NCI-H2107 (cell line): ENCODE measurements around the gene USP7.
"Not testable (repeated sequence)": the region's sequence is repeated elsewhere in the genome, so short reads cannot be mapped to it uniquely, and the experiment has no call there.

ENCODE experiments used
- DNase-seq: peaks from one replicate; lab custom pipeline; 2025; lab: John Stamatoyannopoulos, UW

The USP7 gene

GRCh38 chr16:8972843-8973586 lies 9.3 kb upstream of the USP7 start:
- no peak for DNase-seq

GRCh38 chr16:8971416-8971815 lies 7.7 kb upstream of the USP7 start:
- DNase-seq: no peak

GRCh38 chr16:8969202-8969897 lies 5.6 kb upstream of the USP7 start:
- DNase-seq: peak; percentile 22

GRCh38 chr16:8968054-8968453 lies 4.3 kb upstream of the USP7 start:
- DNase-seq: not testable (repeated sequence)

DNA sequence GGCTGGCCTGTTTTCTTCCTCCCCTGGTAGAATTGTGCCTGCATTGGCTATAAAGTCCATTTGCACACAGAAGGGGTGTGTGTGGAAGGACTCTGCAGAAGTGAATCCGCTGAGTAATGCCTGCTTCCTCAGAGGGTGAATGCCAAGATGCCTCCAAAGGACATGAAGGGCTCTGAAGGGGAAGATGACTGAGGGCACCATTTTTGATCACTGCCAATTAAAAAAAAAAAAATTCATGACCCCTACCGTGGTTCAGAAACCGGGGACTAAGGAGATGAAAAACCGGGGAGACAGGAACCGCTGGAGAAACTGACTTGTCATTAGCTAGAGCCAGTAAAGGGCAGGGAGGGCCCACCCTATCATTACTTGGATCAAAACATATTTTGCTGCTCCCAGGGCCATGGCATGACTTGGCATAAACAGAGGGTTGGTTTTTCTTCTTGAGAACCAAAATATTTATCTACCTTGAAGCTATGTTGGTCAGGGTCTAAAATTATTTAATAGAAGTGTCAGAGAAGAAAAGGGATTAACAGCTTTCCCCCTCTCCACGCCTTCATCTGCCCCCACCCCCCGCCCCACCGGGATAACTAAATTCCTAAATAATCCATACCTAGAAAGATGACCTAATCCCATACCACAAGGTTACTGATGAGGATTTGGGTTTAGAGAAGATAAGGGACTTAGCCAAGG lies 3.6 kb upstream of the USP7 start:
- no peak for DNase-seq

DNA sequence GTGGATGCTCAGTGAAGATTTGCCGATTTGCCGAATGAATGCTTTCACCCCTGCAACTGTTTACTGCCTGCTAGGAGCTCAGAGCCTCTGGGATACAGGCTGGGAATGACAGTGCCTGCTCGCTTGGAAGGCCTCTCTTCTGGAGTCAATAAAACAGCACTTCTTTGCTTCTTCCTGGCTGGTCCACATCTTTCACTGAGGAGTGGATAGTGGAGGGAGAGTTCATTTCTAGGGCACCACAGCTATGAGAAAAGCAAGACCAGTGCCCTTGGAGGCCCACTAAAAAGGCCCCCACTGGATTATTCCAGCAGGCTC lies 3.1 kb upstream of the USP7 start:
- no peak for DNase-seq

- DNase-seq: no peak
These were observed 756 bp upstream of the USP7 start for GRCh38 chr16:8964462-8964861.

DNA sequence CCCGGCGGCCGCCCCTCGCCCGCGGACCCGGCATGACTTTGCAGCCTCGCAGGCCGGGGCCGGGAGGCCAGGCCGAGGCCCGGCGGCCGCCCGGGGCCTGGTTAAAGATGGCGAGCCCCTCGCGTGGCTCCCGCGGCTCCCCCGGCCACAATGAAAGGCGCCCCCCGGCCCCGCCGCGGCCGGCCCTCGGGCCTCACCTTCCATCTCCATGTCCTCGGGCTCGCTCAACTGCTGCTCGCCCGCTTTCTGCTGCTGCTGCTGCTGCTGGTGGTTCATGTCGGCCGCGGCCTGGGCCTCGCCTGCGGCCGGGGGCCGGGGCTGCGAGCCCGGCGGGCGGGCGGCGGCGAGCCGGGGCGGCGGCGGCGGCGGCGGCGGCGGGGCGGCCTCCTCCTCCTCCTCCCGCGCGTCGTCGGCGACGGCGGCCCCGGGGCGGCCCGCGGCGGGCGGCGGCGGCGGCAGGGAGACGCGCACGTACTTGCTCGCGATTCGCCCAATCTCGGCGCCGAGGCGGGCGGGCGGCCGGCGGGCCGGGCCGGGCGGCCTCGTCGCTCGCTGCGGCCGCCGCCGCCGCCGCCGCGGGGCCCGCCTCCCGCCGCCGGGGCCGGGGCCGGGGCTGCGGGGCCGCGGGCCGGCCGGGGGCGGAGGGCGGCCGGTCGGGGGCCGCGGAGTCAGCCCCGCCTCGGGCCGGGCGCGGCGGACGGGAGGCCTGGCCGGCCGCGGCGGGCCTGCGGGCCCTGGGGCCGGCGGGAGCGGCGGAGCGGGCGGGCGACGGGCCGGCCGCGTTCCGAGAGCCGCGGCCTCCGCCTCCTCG lies 491 bp downstream of the USP7 start:
- no peak for DNase-seq

DNA sequence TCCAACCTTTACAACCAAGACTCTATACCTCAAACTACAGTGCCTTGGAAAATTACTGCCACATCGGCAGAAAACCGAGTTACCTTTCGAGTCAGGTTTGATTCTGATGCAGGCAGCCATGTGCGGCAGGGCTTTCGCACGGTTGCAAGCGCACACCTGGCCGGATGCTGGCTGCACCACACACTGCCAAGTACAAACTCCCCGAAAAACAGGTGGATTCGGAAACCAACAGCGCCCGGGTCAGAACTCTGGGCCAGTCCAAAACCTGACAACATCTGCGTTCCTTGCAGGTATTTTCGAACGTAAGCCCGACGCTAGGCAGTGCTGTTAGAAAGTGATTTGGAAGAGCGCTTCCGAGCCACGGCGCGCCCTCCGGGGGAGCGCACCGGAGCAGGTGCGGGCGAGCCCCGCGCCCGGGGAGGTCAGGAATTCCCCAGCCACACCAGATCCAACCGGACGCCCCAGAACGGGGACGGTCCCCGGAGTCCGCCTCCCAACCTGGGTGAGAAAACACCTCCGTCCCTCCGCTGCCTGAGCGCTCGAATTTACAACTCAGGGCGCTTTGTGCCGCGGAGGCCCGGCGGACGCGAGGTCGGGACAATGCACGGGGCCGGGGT lies 1.2 kb downstream of the USP7 start:
- DNase-seq: no peak

DNA sequence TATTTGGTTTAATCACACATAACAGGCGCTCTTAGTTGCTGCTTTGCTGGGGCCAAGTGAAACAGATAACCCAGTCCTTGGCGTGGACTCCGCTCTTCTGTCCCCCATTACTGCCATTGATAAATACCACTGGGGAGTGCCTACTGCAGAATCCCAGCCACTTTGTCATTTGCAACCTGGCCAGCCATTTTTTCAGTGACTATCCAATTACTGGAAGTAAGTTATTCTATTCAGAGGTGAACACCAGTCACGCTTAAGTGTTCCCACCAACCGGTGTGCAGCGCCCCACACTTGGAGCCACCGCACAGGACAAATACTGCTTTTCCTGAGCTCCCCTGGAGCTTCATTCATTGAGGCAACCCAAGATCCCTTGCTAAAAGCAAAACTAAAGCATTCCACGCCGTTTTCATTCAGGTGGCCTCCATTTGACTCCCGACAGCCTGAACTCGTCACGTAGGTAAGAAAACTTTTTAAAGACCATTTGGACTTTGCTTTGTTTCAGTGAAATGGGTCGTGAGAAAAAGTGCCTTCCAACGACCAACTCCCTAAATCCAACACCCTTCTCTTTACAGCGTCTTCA lies 1.8 kb downstream of the USP7 start:
- DNase-seq: peak; percentile 30

DNA sequence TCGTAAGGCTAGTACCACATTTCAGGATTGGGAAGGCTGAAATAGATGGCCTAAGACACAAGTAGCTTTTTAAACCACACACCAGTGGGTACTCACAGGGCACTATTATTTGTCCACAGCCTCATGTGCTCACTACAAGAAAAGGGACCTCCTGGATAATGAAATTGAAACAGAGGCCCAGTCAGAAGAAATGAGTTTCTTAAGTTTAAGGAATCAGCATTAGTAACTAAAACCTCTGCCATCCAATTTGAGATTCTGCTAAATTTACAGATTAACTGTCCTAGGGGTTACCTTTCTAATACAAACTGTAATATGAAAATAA lies 3.0 kb downstream of the USP7 start:
- DNase-seq: no peak

DNA sequence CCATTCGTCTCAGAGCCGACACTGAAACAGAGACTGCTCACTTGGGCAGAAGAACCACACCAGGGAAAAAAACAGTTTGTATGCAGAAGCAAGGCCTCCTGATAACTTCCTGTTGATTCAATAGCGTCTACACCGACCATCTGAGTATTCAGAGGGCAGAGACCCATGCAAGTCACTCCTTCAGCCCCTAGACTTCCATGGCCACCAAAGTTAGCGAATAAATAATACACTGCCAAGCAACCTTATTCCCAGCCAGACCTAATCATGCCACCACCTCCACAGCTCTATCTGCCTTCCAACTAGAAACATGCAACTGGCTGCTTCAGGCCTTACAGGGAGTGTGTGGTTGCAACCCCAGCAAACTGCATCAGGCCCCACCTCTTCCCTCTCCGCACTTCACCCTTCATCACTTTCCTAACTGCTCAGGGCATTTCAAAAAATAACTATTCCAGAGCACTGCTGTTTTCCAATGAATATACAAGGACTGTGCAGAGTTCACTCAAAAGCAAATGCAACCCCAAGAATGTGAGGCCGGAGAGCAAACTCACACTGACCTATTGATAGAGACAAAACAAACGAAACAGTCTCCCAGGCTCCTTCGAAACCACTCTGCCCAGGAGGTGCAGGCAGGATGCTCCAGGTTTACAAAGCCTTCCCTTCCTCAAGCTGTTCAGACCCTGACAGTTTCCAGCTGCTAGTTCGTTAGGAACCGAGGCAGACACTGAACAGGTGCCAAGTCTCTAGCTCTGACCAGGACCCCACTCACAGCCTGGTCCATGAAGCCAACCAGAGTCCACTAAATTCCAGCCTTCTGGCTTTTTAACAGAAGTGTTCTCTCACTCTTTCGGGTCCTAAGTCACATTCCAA lies 3.6 kb downstream of the USP7 start:
- no peak for DNase-seq

GRCh38 chr16:8958344-8959167 lies 5.2 kb downstream of the USP7 start:
- DNase-seq: no peak

GRCh38 chr16:8957509-8958157 lies 6.1 kb downstream of the USP7 start:
- DNase-seq: no peak

GRCh38 chr16:8957063-8957397 lies 6.7 kb downstream of the USP7 start:
- DNase-seq: no peak

DNA sequence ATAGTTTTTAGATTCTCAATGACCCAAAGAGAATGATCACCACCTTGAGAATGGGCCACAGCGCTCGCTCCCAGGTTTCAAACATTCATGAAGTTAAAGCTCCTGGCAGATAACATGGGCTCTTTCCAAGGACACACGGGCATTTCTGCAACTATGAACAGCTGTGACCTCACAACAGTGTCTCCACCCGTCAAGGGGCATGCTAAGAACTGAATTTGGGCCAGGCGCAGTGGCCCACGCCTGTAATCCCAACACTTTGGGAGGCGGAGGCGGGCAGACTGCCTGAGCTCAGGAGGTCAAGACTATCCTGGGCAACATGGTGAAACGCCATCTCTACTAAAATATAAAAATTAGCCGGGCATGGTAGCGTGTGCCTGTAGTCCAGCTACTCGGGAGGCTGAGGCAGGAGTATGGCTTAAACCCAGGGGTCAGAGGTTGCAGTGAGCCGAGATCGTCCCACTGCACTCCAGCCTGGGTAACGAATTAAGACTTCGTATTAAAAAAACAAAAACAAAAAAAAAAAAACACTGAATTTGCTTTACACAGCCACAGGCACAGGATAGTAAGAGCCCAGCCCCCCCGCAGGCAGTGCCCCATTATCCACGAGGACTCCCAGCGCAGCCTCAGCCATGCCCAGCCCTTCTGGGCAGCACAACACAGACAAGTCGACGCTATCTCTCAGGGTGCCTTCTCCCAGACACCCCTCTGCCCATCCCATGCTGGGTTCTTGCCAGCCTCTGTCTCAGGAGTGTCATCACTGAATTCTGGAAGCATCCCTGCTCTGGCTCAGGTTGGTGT lies 7.2 kb downstream of the USP7 start:
- DNase-seq: no peak

- no peak for DNase-seq
These were observed 7.9 kb downstream of the USP7 start for GRCh38 chr16:8955828-8956227.

DNA sequence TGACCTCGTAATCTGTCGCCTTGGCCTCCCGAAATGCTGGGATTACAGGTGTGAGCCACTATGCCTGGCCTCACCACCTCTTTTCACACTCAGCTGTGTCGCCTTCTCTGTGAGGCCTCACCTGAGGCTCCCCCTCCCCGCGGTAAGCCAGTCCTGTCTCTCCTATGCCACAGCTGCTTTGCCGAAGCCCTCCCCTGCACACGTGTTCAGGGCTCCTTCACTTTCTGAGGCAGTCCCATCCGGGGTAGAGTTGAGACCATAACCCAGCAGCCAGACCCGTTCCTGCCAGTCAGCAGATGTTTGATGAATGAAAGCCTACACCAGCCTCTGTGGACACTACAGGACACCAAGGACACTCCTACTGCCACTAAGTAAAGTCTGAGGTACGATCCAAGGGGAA lies 10.6 kb downstream of the USP7 start:
- DNase-seq: no peak

GRCh38 chr16:8952281-8952751 lies 11.4 kb downstream of the USP7 start:
- no peak for DNase-seq
